PC-9 (cell line): ENCODE measurements around the gene P2RY13.

Experiments used
- CTCF ChIP-seq: fragments of 200-600 bp; sonication (generic); conservative IDR thresholded peaks from 2 replicates; pipeline ENCODE4 v1.6.1; 2017; ENCODE audit warnings: mixed run types, antibody characterized with exemption, mild to moderate bottlenecking, moderate library complexity
- EZH2 ChIP-seq: fragments of 200-600 bp; sonication (generic); IDR thresholded peaks from 2 replicates; pipeline ENCODE4 v1.8.0; 2017; ENCODE audit warnings: antibody characterized with exemption, low read depth

GRCh38 chr3:151315136-151315535, 14.2 kb downstream of the P2RY13 start:
- no peak for TF ChIP-seq CTCF
- no peak for TF ChIP-seq EZH2
